GM12878 (cell line): ENCODE data around the gene SHB. TPM values are rescaled to one million over a fixed set of nuclear protein-coding genes. Genes with fewer than 3 reads are reported as not detected.

Experiments
- ASH2L ChIP-seq: fragments of 300-600, 200-600 bp; sonication (generic); IDR thresholded peaks from 2 replicates; pipeline ENCODE4 v1.6.1; 2017; ENCODE audit warnings: low read depth, mild to moderate bottlenecking, borderline replicate concordance
- ATF3 ChIP-seq: IDR thresholded peaks from 2 replicates; pipeline ENCODE4 v1.6.1; 2011; ENCODE audit warnings: low read depth, mild to moderate bottlenecking, low read length, moderate library complexity, borderline replicate concordance; ENCODE audit errors: extremely low read depth
- CUX1 ChIP-seq: IDR thresholded peaks from 2 replicates; pipeline ENCODE4 v1.6.1; 2012; ENCODE audit warnings: improper control_type of control experiment, low read depth, low read length; ENCODE audit not compliant: insufficient replicate concordance
- E2F4 ChIP-seq: IDR thresholded peaks from 2 replicates; pipeline ENCODE4 v1.6.1; 2012; ENCODE audit warnings: low read depth, low read length, improper control_type of control experiment
- E2F8 ChIP-seq: fragments of 450-650 bp; IDR thresholded peaks from 2 replicates; pipeline ENCODE4 v1.6.1; 2018; ENCODE audit warnings: mild to moderate bottlenecking, low read depth, moderate library complexity; ENCODE audit not compliant: partially characterized antibody
- FOS ChIP-seq: IDR thresholded peaks from 3 replicates; pipeline ENCODE4 v1.6.1; 2011; ENCODE audit warnings: borderline replicate concordance; ENCODE audit not compliant: insufficient read length; ENCODE audit errors: extremely low read depth
- FOXM1 ChIP-seq: IDR thresholded peaks from 2 replicates; pipeline ENCODE4 v1.6.1; 2012; ENCODE audit warnings: low read depth, mild to moderate bottlenecking, inconsistent platforms, low read length, moderate library complexity
- IRF5 ChIP-seq: fragments of 450-650 bp; IDR thresholded peaks from 2 replicates; pipeline ENCODE4 v1.6.1; 2017; ENCODE audit warnings: borderline replicate concordance
- MEF2B ChIP-seq: fragments of 450-650 bp; IDR thresholded peaks from 2 replicates; pipeline ENCODE4 v1.6.1; 2018; ENCODE audit warnings: mild to moderate bottlenecking, moderate library complexity; ENCODE audit not compliant: partially characterized antibody, poor library complexity, severe bottlenecking
- MTA3 ChIP-seq: IDR thresholded peaks from 2 replicates; pipeline ENCODE4 v1.6.1; 2012; ENCODE audit warnings: low read length, inconsistent platforms, borderline replicate concordance
- MYC ChIP-seq: IDR thresholded peaks from 2 replicates; pipeline ENCODE4 v1.6.1; 2011; ENCODE audit warnings: mild to moderate bottlenecking, low read length, moderate library complexity, inconsistent platforms; ENCODE audit not compliant: insufficient read depth, insufficient replicate concordance, insufficient read length, severe bottlenecking
- SREBF2 ChIP-seq: IDR thresholded peaks from 2 replicates; pipeline ENCODE4 v1.6.1; 2012; ENCODE audit warnings: mild to moderate bottlenecking, low read length
- STAT3 ChIP-seq: IDR thresholded peaks from 2 replicates; pipeline ENCODE4 v1.6.1; 2011; ENCODE audit warnings: low read depth, low read length, improper control_type of control experiment
- TCF3 ChIP-seq: IDR thresholded peaks from 2 replicates; pipeline ENCODE4 v1.6.1; 2012; ENCODE audit warnings: low read depth, mild to moderate bottlenecking, low read length, borderline replicate concordance; ENCODE audit not compliant: insufficient read depth
- TCF7 ChIP-seq: IDR thresholded peaks from 2 replicates; pipeline ENCODE4 v1.6.1; 2014; ENCODE audit warnings: antibody characterized with exemption, borderline replicate concordance
- polyA plus RNA-seq, 11 experiments: library from polyadenylated mRNA; depleted of rRNA in 4 of 11; unstranded in 6 of 11; stranded (reverse) in 5 of 11; fragments of >200 nt; fragmentation: Nextera tagmentation in 4 of 11; fragmentation: Illumina TruSeq in 1 of 11; extraction: Ambion mirVana in 4 of 11; extraction: Trizol in 1 of 11; gene quantifications; 1 replicate in 1 of 11; 2 replicates in 10 of 11; pipeline versions ENCODE4 v1.2.1 to v1.2.3, GENCODE V29; 2011 to 2016; ENCODE audit warnings: inconsistent platforms in 2 of 11, missing spikeins in 2 of 11, low read depth in 1 of 11
- total RNA-seq, 4 experiments: library from RNA; depleted of rRNA in 3 of 4; stranded (reverse); fragments of >200 nt in 3 of 4; fragmentation: Illumina TruSeq in 1 of 4; extraction: Trizol in 1 of 4; gene quantifications; 2 replicates each; pipeline versions ENCODE4 v1.2.1 to v1.2.3, GENCODE V29; 2013 to 2021

SHB gene
- total and polyA plus RNA-seq, 10 of the 15 experiments (the other 5 are each of a cell fraction or from before 2014, with no cell fraction given) = 0.29 to 6.2 (median 1.3) TPM

- no peak for TF ChIP-seq IRF5
- no peak for TF ChIP-seq FOXM1
- TF ChIP-seq CUX1 = no peak
- no peak for TF ChIP-seq E2F8
- no peak for TF ChIP-seq ASH2L
- TF ChIP-seq TCF7 = no peak
- no peak for TF ChIP-seq TCF3
- no peak for TF ChIP-seq SREBF2
- no peak for TF ChIP-seq ATF3
- no peak for TF ChIP-seq MYC
- no peak for TF ChIP-seq MTA3
- no peak for TF ChIP-seq FOS
- TF ChIP-seq MEF2B = no peak
- no peak for TF ChIP-seq STAT3
- no peak for TF ChIP-seq E2F4
Observed at GRCh38 chr9:38068701-38069628, at the start of gene SHB (continued).
